HTR-8/SVneo (cell line): ENCODE measurements around the gene MARCHF9.
A peak's percentile ranks its signal among the peaks of the same experiment; 100 is the strongest.
"Not testable (repeated sequence)": the region's sequence is repeated elsewhere in the genome, so short reads cannot be mapped to it uniquely, and the experiment has no call there.

ENCODE experiments used
- DNase-seq: peaks from one replicate; pipeline ENCODE4 v3.0.0; 2011; ENCODE audit warnings: low spot score, mixed read lengths; ENCODE audit not compliant: insufficient read length
- FAIRE-seq: peaks from 2 replicates; lab custom pipeline; 2011; peaks lifted over from hg19 to GRCh38; lab: Jason Lieb, UNC

MARCHF9 gene

GRCh38 chr12:57766464-57767304 is 11.8 kb downstream of the MARCHF9 start, which contains the start of gene CYP27B1:
CYP27B1 (minus strand) TSS chr12:57767078; CDS start chr12:57767041, 37 bp downstream.
- FAIRE-seq (peak; percentile 62), DNase-seq (peak; percentile 66)

GRCh38 chr12:57767305-57767698 is 12.4 kb downstream of the MARCHF9 start:
- FAIRE-seq (no peak), DNase-seq (no peak)

GRCh38 chr12:57767876-57768275 is 13.0 kb downstream of the MARCHF9 start:
- DNase-seq: no peak
- FAIRE-seq: no peak

- DNase-seq (no peak), FAIRE-seq (no peak)
Measured at GRCh38 chr12:57769594-57769993, 14.7 kb downstream of the MARCHF9 start.

DNA sequence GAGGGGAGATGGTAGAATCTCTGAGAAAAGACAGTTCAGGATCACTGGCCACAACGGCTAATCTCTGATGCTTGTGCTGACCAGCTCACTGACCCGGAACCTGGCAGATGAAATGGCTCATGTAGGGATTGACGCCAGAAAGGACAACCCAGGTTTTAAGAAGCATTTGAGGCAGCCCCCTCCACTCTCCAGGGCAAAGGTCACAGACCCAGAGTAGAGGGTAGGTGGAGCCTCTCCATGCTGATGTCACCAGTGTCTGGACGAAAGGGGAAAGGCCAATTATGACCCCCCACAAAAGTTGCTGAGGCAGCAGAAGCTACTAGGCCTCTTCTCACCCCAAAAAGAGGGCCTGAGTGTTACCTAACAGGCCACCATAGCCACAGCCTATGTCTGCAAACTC is 15.8 kb downstream of the MARCHF9 start:
- no peak for DNase-seq
- no peak for FAIRE-seq

DNA sequence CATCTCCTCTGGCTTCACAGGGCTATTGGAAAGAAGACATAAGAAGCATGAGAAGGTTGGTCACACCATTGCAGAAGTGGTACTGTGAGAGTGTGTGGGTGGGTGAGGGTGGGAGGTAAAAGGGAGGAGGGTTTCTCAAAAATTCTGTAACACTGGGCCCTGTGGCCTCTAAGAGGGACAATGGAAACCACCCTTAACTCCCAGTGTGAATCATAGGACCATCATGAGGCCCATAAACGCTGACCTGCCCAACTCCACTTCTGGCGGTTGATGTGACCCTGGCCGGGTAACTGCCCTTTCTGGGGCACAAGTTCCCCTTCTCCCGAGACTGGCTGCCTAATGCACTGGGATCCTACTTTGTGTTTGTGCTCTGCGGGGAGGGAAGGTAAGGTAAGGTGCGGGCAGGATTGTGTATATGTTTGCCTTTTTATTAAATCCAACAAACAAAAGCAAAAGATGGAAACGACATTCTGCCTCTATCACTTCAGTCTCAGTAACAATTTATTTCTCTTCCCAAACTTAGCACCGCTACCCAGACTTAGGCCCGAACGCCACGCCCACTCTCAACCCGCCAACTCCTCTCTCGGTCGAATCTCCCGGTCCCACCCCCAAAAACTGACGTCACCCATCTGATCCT is 16.5 kb downstream of the MARCHF9 start:
- no peak for FAIRE-seq
- peak; percentile 90 for DNase-seq

- peak; percentile 72 for FAIRE-seq
- DNase-seq: peak; percentile 94
Measured at GRCh38 chr12:57771873-57772428, 17.0 kb downstream of the MARCHF9 start, which contains the start of gene METTL1. METTL1 (minus strand) TSS chr12:57772105; CDS start chr12:57772083, 22 bp downstream.

GRCh38 chr12:57772429-57773322 is 17.8 kb downstream of the MARCHF9 start, which contains the start of gene EEF1AKMT3:
EEF1AKMT3 (plus strand) TSS chr12:57772614; CDS start chr12:57772725, 111 bp downstream.
- DNase-seq (peak; percentile 57), FAIRE-seq (no peak)

GRCh38 chr12:57774634-57775033 is 19.7 kb downstream of the MARCHF9 start:
- not testable (repeated sequence) for FAIRE-seq, DNase-seq

- no peak for DNase-seq
- no peak for FAIRE-seq
Measured at GRCh38 chr12:57775044-57775443, 20.1 kb downstream of the MARCHF9 start.

DNA sequence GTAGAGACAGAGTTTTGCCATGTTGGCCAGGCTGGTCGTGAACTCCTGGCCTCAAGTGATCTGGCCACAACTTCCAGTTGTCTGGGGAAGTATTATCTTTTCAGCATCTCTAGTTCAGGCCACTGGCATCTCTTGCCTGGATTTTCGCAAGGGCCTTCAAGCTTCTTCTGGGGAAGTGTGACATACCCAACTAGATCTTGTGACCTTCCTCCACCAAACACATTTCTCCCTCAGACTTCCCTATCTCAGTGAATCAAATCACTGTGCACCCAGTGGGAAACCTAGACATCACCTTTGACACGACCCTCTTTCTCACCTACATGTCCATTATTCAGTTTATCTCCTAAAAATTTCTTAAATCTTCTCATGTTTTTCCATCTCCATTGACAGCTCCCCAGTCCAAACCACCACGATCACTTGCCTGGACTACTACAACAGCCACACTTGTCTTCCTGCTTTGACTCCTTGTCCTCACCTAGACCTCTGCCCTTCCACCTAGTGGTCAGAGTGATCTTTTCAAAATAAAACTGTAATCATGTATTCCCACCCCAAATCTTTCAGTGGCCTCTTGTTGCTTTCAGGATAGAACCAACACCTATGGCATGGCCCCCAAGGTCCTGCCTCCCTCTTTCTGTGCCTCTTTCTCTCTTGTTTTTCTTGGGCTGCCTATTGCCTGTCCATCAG is 20.8 kb downstream of the MARCHF9 start:
- no peak for FAIRE-seq
- no peak for DNase-seq

DNA sequence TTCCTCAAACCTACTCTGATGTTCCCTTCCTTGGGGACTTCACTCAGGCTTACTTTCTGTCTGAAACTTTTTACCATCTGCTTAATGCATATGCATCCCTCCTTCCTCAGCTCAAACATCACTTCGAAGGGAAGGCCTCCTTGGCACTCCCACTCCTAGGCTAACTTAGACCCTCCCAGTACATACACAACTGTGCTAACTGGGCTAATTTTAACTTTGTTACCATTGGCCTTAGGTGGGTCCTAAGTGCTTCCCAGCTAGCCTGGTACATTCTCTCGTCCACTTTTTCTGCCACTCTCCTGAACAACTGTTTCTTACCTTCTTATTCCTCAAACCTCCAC is 21.3 kb downstream of the MARCHF9 start:
- DNase-seq (no peak), FAIRE-seq (no peak)

- FAIRE-seq (no peak), DNase-seq (no peak)
Measured at GRCh38 chr12:57777367-57777766, 22.5 kb downstream of the MARCHF9 start.

DNA sequence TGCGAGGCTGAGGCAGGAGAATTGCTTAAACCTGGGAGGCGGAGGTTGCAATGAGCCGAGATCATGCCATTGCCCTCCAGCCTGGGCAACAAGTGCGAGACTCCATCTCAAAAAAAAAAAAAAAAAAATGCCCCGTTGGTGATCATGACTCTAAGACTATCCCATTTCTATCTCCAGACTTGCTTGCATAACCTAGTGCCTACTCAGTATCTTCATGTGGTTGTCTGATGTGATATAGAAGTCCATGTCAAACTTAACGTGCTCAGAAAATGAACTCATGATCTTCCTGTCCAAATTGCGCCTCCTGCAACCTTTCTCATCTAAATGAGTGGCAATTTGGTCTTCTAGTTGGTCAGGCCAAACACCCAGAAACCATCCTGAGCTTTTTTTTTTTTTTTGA is 23.0 kb downstream of the MARCHF9 start:
- DNase-seq (no peak), FAIRE-seq (no peak)

DNA sequence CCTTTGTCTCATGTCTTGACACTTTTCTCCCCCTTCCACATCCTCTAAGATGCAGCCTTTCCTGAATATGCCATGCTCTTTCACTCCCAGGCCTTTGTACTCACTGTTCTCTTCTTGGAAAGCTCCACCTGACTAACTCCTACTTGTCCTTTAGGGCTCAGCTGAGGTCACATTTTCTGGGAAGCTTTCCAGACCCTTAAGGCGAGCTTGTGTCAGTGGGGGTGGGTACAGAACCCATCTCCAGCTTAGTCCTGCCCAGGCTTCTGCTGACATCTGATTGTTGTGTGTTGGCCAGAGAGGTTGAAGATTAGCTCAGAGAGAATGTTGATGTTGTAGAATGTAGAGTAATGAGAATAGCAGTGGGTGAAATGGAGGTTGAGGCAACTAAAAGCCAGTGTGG is 24.8 kb downstream of the MARCHF9 start:
- FAIRE-seq (no peak), DNase-seq (no peak)

DNA sequence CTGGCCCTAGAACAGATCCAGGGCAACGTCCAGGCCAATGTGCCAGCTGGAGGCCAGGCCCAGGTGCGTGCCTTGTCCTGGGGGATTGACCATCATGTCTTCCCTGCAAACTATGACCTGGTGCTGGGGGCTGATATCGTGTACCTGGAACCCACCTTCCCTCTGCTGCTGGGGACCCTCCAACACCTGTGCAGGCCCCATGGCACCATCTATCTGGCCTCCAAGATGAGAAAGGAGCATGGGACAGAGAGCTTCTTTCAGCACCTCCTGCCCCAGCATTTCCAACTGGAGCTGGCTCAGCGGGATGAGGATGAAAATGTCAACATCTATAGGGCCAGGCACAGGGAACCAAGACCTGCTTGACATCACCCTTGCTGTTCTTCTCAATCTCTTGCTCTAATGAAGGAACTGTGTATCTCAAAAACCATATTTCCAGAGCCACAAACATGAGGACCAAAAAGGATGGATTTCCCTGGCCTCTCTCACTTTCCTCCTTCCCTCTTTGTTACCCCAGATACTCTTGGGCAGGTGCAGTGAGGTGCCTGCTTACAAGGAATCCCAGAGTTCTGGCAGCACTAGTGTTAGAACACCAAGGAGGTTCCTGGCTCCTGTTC is 25.5 kb downstream of the MARCHF9 start:
- FAIRE-seq (no peak), DNase-seq (no peak)

- FAIRE-seq (no peak), DNase-seq (no peak)
Measured at GRCh38 chr12:57781244-57781643, 26.3 kb downstream of the MARCHF9 start.

- FAIRE-seq (no peak), DNase-seq (no peak)
Measured at GRCh38 chr12:57781801-57782200, 26.9 kb downstream of the MARCHF9 start.

GRCh38 chr12:57782243-57782607 is 27.3 kb downstream of the MARCHF9 start:
- FAIRE-seq (no peak), DNase-seq (no peak)
